GM18861 (cell line): ENCODE data around the gene AGBL4.

Experiments used
- ATAC-seq: cut with Tn5 transposase; IDR thresholded peaks from one replicate; pipeline ENCODE4 v1.9.1; 2021; ENCODE audit not compliant: unreplicated experiment

Gene AGBL4

DNA sequence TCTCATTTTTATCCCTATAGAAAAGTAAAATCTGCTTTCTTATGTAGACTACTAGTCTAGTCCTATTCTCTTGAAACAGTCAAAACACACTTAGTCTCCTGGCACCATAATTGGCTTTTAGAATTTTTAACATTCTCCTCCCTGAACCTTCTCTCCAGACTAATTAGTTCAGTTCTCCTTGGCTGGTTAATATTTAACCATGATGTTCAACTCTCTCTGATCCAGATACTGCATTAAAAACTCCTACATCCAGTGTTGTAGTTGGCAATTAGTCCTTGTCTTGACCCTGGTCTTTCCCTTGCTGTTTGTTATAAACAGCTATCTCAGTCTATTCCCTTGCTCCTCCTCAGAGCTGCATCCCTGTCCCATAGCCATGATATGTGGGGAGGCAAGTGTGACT, 824.2 kb downstream of the AGBL4 start:
- ATAC-seq = no peak

- ATAC-seq = no peak
Measured at GRCh38 chr1:49197081-49197480, 826.7 kb downstream of the AGBL4 start.

GRCh38 chr1:49190138-49190537, 833.6 kb downstream of the AGBL4 start:
- ATAC-seq = no peak

- ATAC-seq = no peak
Measured at GRCh38 chr1:49187056-49187455, 836.7 kb downstream of the AGBL4 start.

DNA sequence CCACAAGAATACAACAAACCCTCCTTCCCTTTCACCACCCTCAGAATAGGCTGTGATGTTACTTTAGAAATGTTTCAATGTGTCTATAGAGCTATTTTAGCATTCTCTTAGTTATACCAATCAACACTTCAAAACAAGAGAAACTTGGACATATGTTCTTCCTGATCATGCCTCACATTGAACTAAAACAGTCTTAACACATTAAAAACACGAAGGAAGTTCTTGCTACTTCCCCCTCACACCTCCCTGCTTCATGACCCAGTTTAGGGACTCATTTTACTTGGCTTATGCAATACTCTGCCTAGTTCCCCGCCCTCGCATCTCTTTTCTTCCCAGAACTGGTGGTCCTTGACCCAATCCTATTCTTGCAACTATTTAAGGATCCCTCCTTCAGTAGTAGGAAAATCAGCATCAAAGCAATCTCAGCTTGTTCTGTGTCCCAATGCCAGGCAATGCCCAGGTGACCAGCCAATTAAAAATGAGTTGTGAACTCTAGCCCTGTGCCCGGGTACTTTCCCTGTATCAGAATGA, 838.2 kb downstream of the AGBL4 start:
- no peak for ATAC-seq

- no peak for ATAC-seq
Measured at GRCh38 chr1:49183489-49183888, 840.3 kb downstream of the AGBL4 start.

DNA sequence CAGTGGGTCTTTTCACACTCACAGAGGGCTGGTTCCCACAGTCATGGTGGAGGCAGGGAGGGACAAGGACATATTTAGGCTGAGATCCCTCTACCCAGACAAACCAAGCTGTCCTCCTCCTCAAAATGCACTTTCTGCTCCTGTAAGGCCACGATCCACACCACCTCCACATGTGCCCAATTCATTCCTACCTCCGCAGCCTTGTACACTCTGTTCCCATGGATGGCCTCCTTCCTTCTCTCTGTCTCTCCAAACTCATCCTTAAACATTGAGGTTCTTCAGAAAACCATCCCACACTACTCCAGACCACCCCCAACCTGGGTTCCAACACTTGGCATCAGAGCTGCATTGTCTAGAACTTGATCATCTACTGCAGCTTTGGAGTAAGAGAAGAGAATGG, 842.7 kb downstream of the AGBL4 start:
- no peak for ATAC-seq

GRCh38 chr1:49171941-49172593, 851.7 kb downstream of the AGBL4 start:
- ATAC-seq = no peak

GRCh38 chr1:49166031-49166430, 857.7 kb downstream of the AGBL4 start:
- no peak for ATAC-seq

DNA sequence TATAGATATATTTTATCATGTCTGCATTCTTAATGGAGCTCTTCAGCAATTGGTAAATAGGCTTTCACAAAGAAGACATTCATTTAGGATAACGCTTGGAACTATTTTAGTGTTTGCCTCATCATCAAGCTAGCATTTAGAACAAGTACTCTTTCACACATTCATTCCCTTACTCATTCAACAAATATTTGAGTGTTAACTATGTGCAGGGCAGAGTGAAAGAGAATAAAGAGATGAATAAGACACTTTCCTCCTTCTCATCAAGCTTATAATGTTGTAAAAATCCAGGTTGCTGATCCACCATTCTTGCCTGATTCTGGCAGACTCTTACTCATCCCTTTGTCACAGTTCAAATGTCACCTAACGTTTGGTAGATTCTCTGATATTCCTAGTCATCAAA, 860.7 kb downstream of the AGBL4 start:
- ATAC-seq = no peak

DNA sequence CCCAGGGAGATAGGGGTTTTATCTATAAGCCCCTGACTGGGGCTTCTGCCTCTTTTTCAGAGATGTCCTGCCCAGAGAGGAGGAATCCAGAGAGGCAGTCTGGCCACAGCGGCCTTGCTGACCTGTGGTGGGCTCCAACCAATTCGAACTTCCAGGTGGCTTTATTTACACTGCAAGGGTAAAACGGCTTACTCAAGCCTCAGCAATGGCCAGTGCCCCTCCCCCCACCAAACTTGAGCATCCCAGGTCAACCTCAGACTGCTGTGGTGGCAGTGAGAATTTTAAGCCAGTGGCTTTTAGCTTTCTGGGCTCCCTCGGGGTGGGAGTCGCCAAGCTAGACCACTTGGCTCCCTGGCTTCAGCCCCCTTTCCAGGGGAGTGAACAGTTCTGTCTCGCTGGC, 863.1 kb downstream of the AGBL4 start:
- no peak for ATAC-seq

DNA sequence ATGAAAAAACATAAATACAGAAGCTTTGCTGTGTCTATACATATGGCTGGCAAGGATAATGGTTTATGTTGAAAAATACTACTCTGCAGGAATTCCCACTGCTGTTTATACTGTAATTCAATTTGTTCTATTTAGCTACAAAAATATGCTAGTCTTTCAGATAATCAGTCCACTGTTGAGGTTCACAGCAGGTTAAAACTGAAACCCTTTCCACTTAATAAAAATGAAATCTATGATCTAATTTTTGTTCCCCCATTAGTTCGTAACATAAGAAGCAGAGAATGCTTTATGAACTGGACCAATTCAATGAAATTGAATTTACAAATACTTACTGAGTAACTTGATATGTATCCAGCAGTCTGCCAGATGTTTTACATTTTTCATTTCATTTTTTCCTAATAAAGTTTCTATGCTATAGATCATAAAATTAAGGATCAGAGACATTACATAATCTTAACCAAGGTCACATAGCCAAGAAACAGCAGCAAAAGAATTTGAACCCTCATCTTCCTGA, 887.0 kb downstream of the AGBL4 start:
- no peak for ATAC-seq

DNA sequence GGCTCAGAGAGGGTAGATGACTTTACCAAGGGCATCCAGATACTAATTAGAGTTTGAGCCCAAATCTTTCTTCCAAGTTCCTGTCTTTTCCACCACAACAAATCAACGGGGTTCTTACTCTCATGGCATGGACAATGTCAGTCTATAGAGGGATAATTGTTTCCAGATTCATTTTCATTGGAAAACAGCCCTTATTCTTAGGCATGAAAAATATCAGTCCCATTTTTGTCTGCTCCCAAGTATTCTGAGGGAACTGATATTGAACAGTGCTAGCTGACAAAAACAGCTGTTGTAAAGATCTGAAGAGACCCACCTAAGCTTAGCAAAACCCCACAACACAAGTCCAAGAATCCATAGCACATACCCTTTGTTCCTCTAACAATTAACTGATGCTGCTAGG, 898.0 kb downstream of the AGBL4 start:
- ATAC-seq = no peak

- ATAC-seq = no peak
Measured at GRCh38 chr1:49111931-49112330, 911.8 kb downstream of the AGBL4 start.

DNA sequence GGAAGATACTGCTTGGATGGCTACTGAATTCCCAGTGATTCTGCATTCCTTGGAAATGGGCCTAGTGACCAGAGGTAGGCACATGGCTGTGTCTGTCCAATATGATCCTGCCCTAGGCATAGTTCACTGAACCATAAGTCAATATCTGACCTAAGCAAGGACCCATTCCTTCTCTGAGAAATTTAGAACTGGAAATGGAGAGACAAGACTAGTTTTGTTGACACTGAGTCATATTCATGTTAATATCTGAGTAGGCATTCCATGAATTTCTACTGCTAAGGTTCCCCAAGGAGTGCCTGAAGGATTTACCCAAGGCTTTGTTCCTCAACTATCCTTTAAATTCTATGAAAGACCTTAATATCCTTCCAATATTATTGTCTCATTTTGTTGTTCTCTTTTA, 917.3 kb downstream of the AGBL4 start:
- ATAC-seq = no peak

DNA sequence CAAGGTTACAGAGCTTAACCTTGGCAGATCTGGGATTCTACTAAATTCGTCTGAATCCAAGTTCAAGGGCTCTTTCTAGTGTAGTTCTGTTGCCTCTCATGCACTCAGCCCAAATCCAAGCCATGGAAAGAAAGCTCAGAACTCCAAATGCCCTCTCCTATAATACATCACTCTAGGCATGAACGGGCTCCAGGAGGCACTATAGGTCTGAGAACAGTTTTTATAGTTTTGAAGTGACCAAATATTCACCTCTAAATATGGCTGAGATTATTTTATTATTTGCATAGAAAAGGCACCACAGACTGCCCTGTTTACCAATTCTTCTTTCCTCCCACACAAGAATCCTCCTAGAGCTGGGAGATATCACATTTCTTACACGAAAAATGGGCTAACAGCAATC, 919.2 kb downstream of the AGBL4 start:
- no peak for ATAC-seq

DNA sequence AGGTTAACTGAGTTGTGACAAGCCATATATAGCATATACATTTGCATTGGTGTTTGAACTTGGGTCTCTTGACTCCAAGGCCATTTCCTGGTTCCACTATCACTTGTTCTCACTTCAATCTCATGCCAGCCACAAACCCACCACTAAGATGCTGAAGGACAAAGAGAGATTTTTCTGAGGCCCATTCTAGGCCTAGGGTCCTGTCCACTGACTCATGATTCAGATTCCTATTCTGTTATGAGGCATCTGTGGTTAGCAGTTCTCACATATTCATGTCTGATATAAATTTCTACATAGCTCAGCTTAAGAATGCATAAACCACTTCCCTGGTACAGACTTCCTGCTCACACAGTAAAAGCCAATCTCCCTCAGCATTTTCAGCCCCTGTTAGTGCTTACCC, 921.0 kb downstream of the AGBL4 start:
- peak; percentile 57 for ATAC-seq

- ATAC-seq = no peak
Measured at GRCh38 chr1:49098866-49099265, 924.9 kb downstream of the AGBL4 start.

GRCh38 chr1:49086327-49086726, 937.4 kb downstream of the AGBL4 start:
- ATAC-seq = no peak

GRCh38 chr1:49085079-49085478, 938.7 kb downstream of the AGBL4 start:
- no peak for ATAC-seq

DNA sequence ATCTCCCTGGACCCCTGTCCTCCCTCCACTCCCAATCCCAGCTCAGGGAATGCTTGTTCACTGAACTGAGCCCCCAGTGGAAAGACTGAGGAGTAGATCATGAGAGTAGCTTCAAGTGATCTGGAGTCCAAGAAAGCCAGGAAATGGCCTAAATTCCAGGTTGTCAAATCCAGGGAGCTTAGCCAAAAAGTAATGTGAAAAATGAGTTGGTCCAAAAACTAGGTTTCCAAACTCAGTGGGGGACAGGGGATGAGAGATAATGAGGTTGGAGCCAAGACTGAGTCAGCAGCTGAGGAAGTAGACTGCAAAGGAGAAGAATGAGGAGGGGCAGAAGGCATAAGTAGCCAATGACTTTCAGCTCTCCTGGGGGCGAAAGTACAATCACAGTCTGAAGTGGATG, 963.0 kb downstream of the AGBL4 start:
- ATAC-seq = no peak

- ATAC-seq = no peak
Measured at GRCh38 chr1:49059087-49059486, 964.7 kb downstream of the AGBL4 start.

GRCh38 chr1:49052102-49052501, 971.7 kb downstream of the AGBL4 start:
- ATAC-seq = no peak
